Measurements from ENCODE around the gene NFE2L2. TPM values are rescaled to one million over a fixed set of nuclear protein-coding genes. Genes with fewer than 3 reads are reported as not detected.

Gene NFE2L2
- total RNA-seq, 1 donor from 2014 or later = 83.3 TPM

- FAIRE-seq = no peak
- H3K36me3 ChIP-seq (ENCODE audit: insufficient read depth, low read length) = no peaks in the 10 kb centered on the region
Measured at GRCh38 chr2:177184606-177185005, 79.9 kb downstream of the NFE2L2 start.

GRCh38 chr2:177183860-177184259 lies 80.7 kb downstream of the NFE2L2 start:
- H3K4me2 ChIP-seq (ENCODE audit: low read length) = no peak overlapping the region
- Mint-ChIP-seq H3K36me3 (ENCODE audit: low read depth, unreplicated experiment) (no peaks in the 10 kb centered on the region), H3K9me3 (ENCODE audit: unreplicated experiment) (no peaks in the 10 kb centered on the region), H3K27me3 (ENCODE audit: low read depth, unreplicated experiment) (no peaks in the 10 kb centered on the region), H3K4me1 (ENCODE audit: low read depth, unreplicated experiment) (peaks cover 14% of the 10 kb centered on the region), H3K4me3 (ENCODE audit: unreplicated experiment) (no peak overlapping the region), H3K27ac (ENCODE audit: unreplicated experiment) (no peak overlapping the region)
- H3K9ac ChIP-seq (ENCODE audit: low read length) = no peak overlapping the region
- H3K9me3 ChIP-seq (ENCODE audit: insufficient read depth, low read depth, low read length) = no peaks in the 10 kb centered on the region
- no peaks in the 10 kb centered on the region for H3K27me3 ChIP-seq (ENCODE audit: insufficient read depth, low read length)
- H3K4me1 ChIP-seq (ENCODE audit: insufficient read depth, low read length) = no peaks in the 10 kb centered on the region
- no peak for TF ChIP-seq EZH2 (IDR thresholded peaks at IDR 0.05; ENCODE audit: insufficient read depth, low read length)
- TF ChIP-seq CTCF (IDR thresholded peaks at IDR 0.05; ENCODE audit: insufficient read depth, low read depth, low read length) = no peak
- no peaks in the 10 kb centered on the region for H3K79me2 ChIP-seq (ENCODE audit: insufficient read depth, low read length)
- no peaks in the 10 kb centered on the region for H3K36me3 ChIP-seq (ENCODE audit: insufficient read depth, low read length)
- H3K4me3 ChIP-seq (ENCODE audit: insufficient read depth, low read depth, low read length) = no peak overlapping the region
- no peaks in the 10 kb centered on the region for H4K20me1 ChIP-seq (ENCODE audit: insufficient read depth, low read length)
- no peak overlapping the region for H3K27ac ChIP-seq (ENCODE audit: low read depth, low read length)
- no peak for DNase-seq (ENCODE audit: low read depth)
- FAIRE-seq = no peak
- H2AFZ ChIP-seq (ENCODE audit: low read depth, low read length) = no peak overlapping the region

More at GRCh38 chr2:177184606-177185005, 79.9 kb downstream of the NFE2L2 start:
- Mint-ChIP-seq H3K27me3 (ENCODE audit: low read depth, unreplicated experiment) (no peaks in the 10 kb centered on the region), H3K36me3 (ENCODE audit: low read depth, unreplicated experiment) (no peaks in the 10 kb centered on the region), H3K9me3 (ENCODE audit: unreplicated experiment) (no peaks in the 10 kb centered on the region), H3K4me1 (ENCODE audit: low read depth, unreplicated experiment) (peaks cover 14% of the 10 kb centered on the region), H3K27ac (ENCODE audit: unreplicated experiment) (no peak overlapping the region), H3K4me3 (ENCODE audit: unreplicated experiment) (no peak overlapping the region)
- DNase-seq (ENCODE audit: low read depth) = no peak
- Histone ChIP-seq H3K79me2 (ENCODE audit: insufficient read depth, low read length) (no peaks in the 10 kb centered on the region), H4K20me1 (ENCODE audit: insufficient read depth, low read length) (no peaks in the 10 kb centered on the region), H3K4me3 (ENCODE audit: insufficient read depth, low read depth, low read length) (no peak overlapping the region), H3K4me1 (ENCODE audit: insufficient read depth, low read length) (no peaks in the 10 kb centered on the region), H3K4me2 (ENCODE audit: low read length) (no peak overlapping the region), H3K27ac (ENCODE audit: low read depth, low read length) (no peak overlapping the region), H3K9ac (ENCODE audit: low read length) (no peak overlapping the region), H3K27me3 (ENCODE audit: insufficient read depth, low read length) (no peaks in the 10 kb centered on the region), H3K9me3 (ENCODE audit: insufficient read depth, low read depth, low read length) (no peaks in the 10 kb centered on the region), H2AFZ (ENCODE audit: low read depth, low read length) (no peak overlapping the region)
- no peak for TF ChIP-seq EZH2 (IDR thresholded peaks at IDR 0.05; ENCODE audit: insufficient read depth, low read length)
- TF ChIP-seq CTCF (IDR thresholded peaks at IDR 0.05; ENCODE audit: insufficient read depth, low read depth, low read length) = no peak

Small RNAs within 50 kb of the gene (microRNA-seq; reads per million reads assigned to microRNA genes)
- gene MIR3128 = not detected
- not detected for gene MIR6512

Other genes with a start within 250 kb of the NFE2L2 start
- 147 and 184 TPM in 2 replicates for gene HNRNPA3, start 51.9 kb downstream of the NFE2L2 start, total RNA-seq
- gene AGPS, start 128.0 kb upstream of the NFE2L2 start, total RNA-seq = 66.2 and 68.1 TPM in 2 replicates

Measured in astrocyte (in vitro differentiated cells and primary cell).